ENCODE data around the gene PSME4. TPM values are rescaled to one million over a fixed set of nuclear protein-coding genes. Genes with fewer than 3 reads are reported as not detected.

Gene PSME4
- total RNA-seq, 2 donors from 2014 or later, result 90.6 to 116 TPM

- no peak overlapping the region for H3K27ac ChIP-seq (ENCODE audit: low read depth, low read length)
- H3K4me1 Mint-ChIP-seq, result peaks cover 26% of the 10 kb centered on the region
- H3K4me1 ChIP-seq (ENCODE audit: control insufficient read depth, insufficient read depth, low read length), result peaks cover 3% of the 10 kb centered on the region
- WGBS, 2 experiments (ENCODE audit: insufficient coverage in 1 of 2, insufficient read length in 1 of 2), result 95 to 100% methylated on average over 2 of the region's 2 CpGs
- no peaks in the 10 kb centered on the region for H3K27me3 Mint-ChIP-seq (ENCODE audit: insufficient read depth)
- TF ChIP-seq CTCF (conservative IDR thresholded peaks at IDR 0.05), result no peak
- peaks cover 8% of the 10 kb centered on the region for H3K36me3 ChIP-seq (ENCODE audit: control insufficient read depth, insufficient read depth, low read length)
- no peak overlapping the region for H3K27ac Mint-ChIP-seq
- no peak for DNase-seq
- H3K27me3 ChIP-seq (ENCODE audit: control insufficient read depth, insufficient read depth, low read length, poor library complexity, severe bottlenecking), result no peaks in the 10 kb centered on the region
- H3K36me3 Mint-ChIP-seq (ENCODE audit: low read depth), result peaks cover 3% of the 10 kb centered on the region
- no peak overlapping the region for H3K4me3 Mint-ChIP-seq
- no peaks in the 10 kb centered on the region for H3K9me3 Mint-ChIP-seq
- H3K4me3 ChIP-seq (ENCODE audit: low read length), result no peak overlapping the region
- H3K9ac ChIP-seq (ENCODE audit: extremely low read depth, low read length, poor library complexity, severe bottlenecking), result no peak overlapping the region
- H3K9me3 ChIP-seq (ENCODE audit: control insufficient read depth, low read length), result peaks cover 4% of the 10 kb centered on the region
These were observed 12.3 kb downstream of the PSME4 start for GRCh38 chr2:53958443-53958842.

- H3K27me3 Mint-ChIP-seq (ENCODE audit: insufficient read depth), result no peaks in the 10 kb centered on the region
- Histone ChIP-seq H3K36me3 (ENCODE audit: control insufficient read depth, insufficient read depth, low read length) (peaks cover 26% of the 10 kb centered on the region), H3K9ac (ENCODE audit: extremely low read depth, low read length, poor library complexity, severe bottlenecking) (no peak overlapping the region), H3K27me3 (ENCODE audit: control insufficient read depth, insufficient read depth, low read length, poor library complexity, severe bottlenecking) (no peaks in the 10 kb centered on the region), H3K27ac (ENCODE audit: low read depth, low read length) (no peak overlapping the region), H3K4me3 (ENCODE audit: low read length) (no peak overlapping the region), H3K4me1 (ENCODE audit: control insufficient read depth, insufficient read depth, low read length) (no peaks in the 10 kb centered on the region), H3K9me3 (ENCODE audit: control insufficient read depth, low read length) (no peaks in the 10 kb centered on the region)
- H3K27ac Mint-ChIP-seq, result peak overlapping the region; percentile 70
- H3K4me1 Mint-ChIP-seq, result peaks cover 9% of the 10 kb centered on the region
- H3K36me3 Mint-ChIP-seq (ENCODE audit: low read depth), result peaks cover 22% of the 10 kb centered on the region
- H3K9me3 Mint-ChIP-seq, result no peaks in the 10 kb centered on the region
- 83 to 100% methylated on average over 1 to 4 of the region's 4 CpGs for WGBS, 2 experiments (ENCODE audit: insufficient coverage in 1 of 2, insufficient read length in 1 of 2)
- no peak for TF ChIP-seq CTCF (conservative IDR thresholded peaks at IDR 0.05)
- DNase-seq, result peak; percentile 57
- no peak overlapping the region for H3K4me3 Mint-ChIP-seq
These were observed 18.3 kb downstream of the PSME4 start for GRCh38 chr2:53952519-53952918.

- H3K27me3 Mint-ChIP-seq (ENCODE audit: insufficient read depth), result no peaks in the 10 kb centered on the region
- Histone ChIP-seq H3K4me1 (ENCODE audit: control insufficient read depth, insufficient read depth, low read length) (no peaks in the 10 kb centered on the region), H3K9me3 (ENCODE audit: control insufficient read depth, low read length) (no peaks in the 10 kb centered on the region), H3K4me3 (ENCODE audit: low read length) (no peak overlapping the region), H3K27ac (ENCODE audit: low read depth, low read length) (no peak overlapping the region), H3K9ac (ENCODE audit: extremely low read depth, low read length, poor library complexity, severe bottlenecking) (no peak overlapping the region), H3K27me3 (ENCODE audit: control insufficient read depth, insufficient read depth, low read length, poor library complexity, severe bottlenecking) (no peaks in the 10 kb centered on the region), H3K36me3 (ENCODE audit: control insufficient read depth, insufficient read depth, low read length) (peaks cover 53% of the 10 kb centered on the region)
- H3K27ac Mint-ChIP-seq, result no peak overlapping the region
- no peak overlapping the region for H3K4me3 Mint-ChIP-seq
- no peaks in the 10 kb centered on the region for H3K9me3 Mint-ChIP-seq
- H3K36me3 Mint-ChIP-seq (ENCODE audit: low read depth), result peaks cover 45% of the 10 kb centered on the region
- DNase-seq, result no peak
- 88 to 100% methylated on average over 1 of the region's 1 CpG for WGBS, 2 experiments (ENCODE audit: insufficient coverage in 1 of 2, insufficient read length in 1 of 2)
- peaks cover 6% of the 10 kb centered on the region for H3K4me1 Mint-ChIP-seq
- no peak for TF ChIP-seq CTCF (conservative IDR thresholded peaks at IDR 0.05)
These were observed 21.3 kb downstream of the PSME4 start for GRCh38 chr2:53949457-53949856.
